Measurements from ENCODE around the gene FAM193B. TPM values are rescaled to one million over a fixed set of nuclear protein-coding genes. Genes with fewer than 3 reads are reported as not detected.
A peak's percentile ranks its signal among the peaks of the same experiment; 100 is the strongest.

FAM193B gene
- total RNA-seq, 3 donors from 2014 or later (not counting 1 experiment from before 2014, with no cell fraction given) = 203 to 235 (median 216) TPM

DNA sequence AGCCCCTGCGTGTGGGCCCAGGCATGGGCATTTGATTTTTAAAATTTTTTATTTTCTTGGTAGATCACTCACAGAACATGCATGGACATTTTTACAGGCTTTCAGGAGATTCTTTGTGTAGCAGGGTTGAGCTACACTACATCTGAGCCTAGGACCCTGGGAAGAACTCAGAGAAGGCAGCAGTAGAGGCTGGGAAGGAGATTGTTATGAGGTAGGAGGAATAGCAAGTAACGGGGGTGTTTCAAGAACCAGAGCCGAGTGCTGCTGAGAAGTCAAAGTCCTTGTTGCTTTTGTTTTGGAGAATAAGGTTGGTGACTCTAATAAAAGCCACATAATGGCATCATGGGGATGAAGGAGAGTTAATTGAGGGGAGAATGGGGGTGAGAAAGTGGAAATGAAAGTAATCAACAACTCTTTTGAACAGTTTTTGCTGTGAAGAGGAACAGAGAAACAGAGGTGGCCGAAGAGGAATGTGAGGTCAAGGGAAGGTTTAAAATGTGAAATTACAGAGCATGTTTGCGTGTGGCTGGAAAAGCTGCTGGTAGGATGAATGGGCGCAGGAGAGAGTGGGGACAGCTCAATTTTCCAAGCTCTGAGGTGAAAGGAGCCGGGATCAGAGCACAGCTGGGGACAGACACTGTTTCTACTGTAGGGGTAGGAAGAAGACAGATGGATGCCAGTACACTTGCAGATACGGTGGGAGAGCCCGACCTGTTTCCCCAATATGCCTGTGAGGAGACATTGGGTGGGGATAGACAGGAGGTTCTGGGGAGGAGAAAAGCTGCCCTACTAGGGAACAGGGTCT, 52.3 kb downstream of the FAM193B start:
- Histone ChIP-seq H3K9me3 (ENCODE audit: control insufficient read depth, insufficient read depth, low read length) (no peaks in the 10 kb centered on the region), H3K4me3 (ENCODE audit: low read length) (no peak overlapping the region), H3K36me3 (ENCODE audit: control insufficient read depth, insufficient read depth, low read length) (no peaks in the 10 kb centered on the region), H3K27me3 (ENCODE audit: control insufficient read depth, insufficient read depth, low read length) (peaks cover 5% of the 10 kb centered on the region), H3K27ac (ENCODE audit: low read length) (no peak overlapping the region), H3K4me1 (ENCODE audit: control insufficient read depth, insufficient read depth, low read length) (peaks cover 32% of the 10 kb centered on the region)
- Mint-ChIP-seq H3K27me3 (ENCODE audit: low read depth in 2 of 2) (peaks cover 10 to 17% of the 10 kb centered on the region in 2 donors), H3K27ac (no peak overlapping the region), H3K9me3 (no peaks in the 10 kb centered on the region), H3K36me3 (no peaks in the 10 kb centered on the region), H3K4me1 (peaks cover 18 to 27% of the 10 kb centered on the region in 2 donors), H3K4me3 (no peak overlapping the region)
- DNase-seq (no peak), ATAC-seq (no peak)
- TF ChIP-seq, protein P1, sequence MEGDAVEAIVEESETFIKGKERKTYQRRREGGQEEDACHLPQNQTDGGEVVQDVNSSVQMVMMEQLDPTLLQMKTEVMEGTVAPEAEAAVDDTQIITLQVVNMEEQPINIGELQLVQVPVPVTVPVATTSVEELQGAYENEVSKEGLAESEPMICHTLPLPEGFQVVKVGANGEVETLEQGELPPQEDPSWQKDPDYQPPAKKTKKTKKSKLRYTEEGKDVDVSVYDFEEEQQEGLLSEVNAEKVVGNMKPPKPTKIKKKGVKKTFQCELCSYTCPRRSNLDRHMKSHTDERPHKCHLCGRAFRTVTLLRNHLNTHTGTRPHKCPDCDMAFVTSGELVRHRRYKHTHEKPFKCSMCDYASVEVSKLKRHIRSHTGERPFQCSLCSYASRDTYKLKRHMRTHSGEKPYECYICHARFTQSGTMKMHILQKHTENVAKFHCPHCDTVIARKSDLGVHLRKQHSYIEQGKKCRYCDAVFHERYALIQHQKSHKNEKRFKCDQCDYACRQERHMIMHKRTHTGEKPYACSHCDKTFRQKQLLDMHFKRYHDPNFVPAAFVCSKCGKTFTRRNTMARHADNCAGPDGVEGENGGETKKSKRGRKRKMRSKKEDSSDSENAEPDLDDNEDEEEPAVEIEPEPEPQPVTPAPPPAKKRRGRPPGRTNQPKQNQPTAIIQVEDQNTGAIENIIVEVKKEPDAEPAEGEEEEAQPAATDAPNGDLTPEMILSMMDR (IDR thresholded peaks at IDR 0.05) = no peak
- WGBS (ENCODE audit: insufficient coverage) = 66% methylated on average over 9 of the region's 9 CpGs
- intact Hi-C loops (cut with micrococcal nuclease) = loop anchor here (1.0 kb wide), 3 partner anchors 98 to 184 kb away; no protein-coding TSS in a partner anchor

DNA sequence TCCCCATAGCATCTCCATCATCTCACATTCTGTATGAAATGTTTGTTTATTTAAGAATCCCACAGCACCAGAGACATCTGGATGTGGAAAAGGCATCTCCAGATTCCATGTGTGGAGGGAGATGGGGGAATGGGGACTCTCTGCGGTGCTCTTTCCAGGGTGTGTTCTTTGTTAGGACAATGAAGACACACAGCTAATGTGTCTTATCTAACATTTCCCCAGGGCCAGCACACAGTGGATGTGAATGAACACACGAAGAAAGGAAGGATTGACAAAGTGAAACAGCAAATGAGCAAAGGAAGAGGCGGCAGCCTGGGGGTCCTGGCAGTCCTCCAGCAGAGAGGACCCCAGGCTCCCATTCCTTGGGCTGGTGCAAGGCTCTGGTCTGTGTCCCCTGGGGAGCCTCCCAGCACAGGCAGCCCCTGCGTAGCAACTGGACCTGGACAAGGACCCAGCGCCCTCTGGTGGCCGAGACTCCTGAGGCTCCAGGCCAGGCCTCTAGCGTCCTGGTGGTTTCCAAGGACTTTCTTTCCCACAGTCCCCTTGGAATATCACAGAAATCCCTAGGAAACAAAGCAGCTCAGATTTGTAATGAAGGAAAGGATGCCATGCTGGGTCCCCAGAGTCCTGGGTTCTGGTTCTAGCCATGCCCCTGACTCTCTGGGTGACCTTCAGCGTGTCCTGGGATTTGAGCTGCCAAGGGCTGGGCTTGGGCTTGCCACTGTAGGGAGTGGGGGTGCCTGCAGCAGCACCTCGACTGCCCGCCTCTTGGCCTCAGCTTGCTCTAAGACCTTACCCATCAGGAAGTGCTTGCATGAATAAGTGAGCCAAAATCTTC, 53.5 kb downstream of the FAM193B start:
- H3K9me3 Mint-ChIP-seq = no peaks in the 10 kb centered on the region
- ATAC-seq = peak; percentile 30 to 52 (median 43)
- peaks cover 10 to 17% of the 10 kb centered on the region in 2 donors for H3K27me3 Mint-ChIP-seq (ENCODE audit: low read depth in 2 of 2)
- H3K27ac Mint-ChIP-seq = no peak overlapping the region
- Histone ChIP-seq H3K36me3 (ENCODE audit: control insufficient read depth, insufficient read depth, low read length) (no peaks in the 10 kb centered on the region), H3K9me3 (ENCODE audit: control insufficient read depth, insufficient read depth, low read length) (no peaks in the 10 kb centered on the region), H3K27ac (ENCODE audit: low read length) (no peak overlapping the region), H3K27me3 (ENCODE audit: control insufficient read depth, insufficient read depth, low read length) (peaks cover 5% of the 10 kb centered on the region), H3K4me1 (ENCODE audit: control insufficient read depth, insufficient read depth, low read length) (peaks cover 44% of the 10 kb centered on the region), H3K4me3 (ENCODE audit: low read length) (no peak overlapping the region)
- TF ChIP-seq, protein P1 (IDR thresholded peaks at IDR 0.05) = peak; percentile 92
- peak; percentile 84 to 91 for DNase-seq
- H3K4me3 Mint-ChIP-seq = no peak overlapping the region
- 32% methylated on average over 9 of the region's 10 CpGs for WGBS (ENCODE audit: insufficient coverage)
- intact Hi-C loops (cut with micrococcal nuclease) = loop anchor here (1.0 kb wide), 3 partner anchors 97 to 183 kb away; no protein-coding TSS in a partner anchor
- no peaks in the 10 kb centered on the region for H3K36me3 Mint-ChIP-seq
- peaks cover 18 to 32% of the 10 kb centered on the region in 2 donors for H3K4me1 Mint-ChIP-seq

DNA sequence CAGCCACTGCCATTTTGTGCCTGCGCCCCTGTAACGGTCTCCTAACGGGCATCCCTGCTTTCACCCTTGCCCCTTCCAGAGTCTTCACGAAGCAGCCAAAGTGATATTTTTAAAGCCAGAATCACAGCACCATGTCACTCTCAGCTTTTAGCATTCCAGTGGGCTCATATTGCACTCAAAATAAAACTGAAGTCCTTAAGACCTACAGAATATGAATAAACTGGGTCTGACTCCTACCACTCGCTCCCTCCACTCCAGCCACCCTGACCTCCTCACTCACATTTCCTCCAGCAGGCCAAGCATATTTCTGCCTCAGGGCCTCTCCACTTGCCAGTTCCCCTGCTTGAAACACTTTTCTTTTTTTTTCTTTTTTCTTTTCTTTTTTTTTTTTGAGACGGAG, 54.5 kb downstream of the FAM193B start:
- intact Hi-C loops (cut with micrococcal nuclease) = loop anchor here (10.0 kb wide), 1 partner anchor 385 kb away; no protein-coding TSS in a partner anchor
- Histone ChIP-seq H3K4me3 (ENCODE audit: low read length) (no peak overlapping the region), H3K36me3 (ENCODE audit: control insufficient read depth, insufficient read depth, low read length) (no peaks in the 10 kb centered on the region), H3K9me3 (ENCODE audit: control insufficient read depth, insufficient read depth, low read length) (no peaks in the 10 kb centered on the region), H3K27ac (ENCODE audit: low read length) (no peak overlapping the region), H3K27me3 (ENCODE audit: control insufficient read depth, insufficient read depth, low read length) (peaks cover 5% of the 10 kb centered on the region), H3K4me1 (ENCODE audit: control insufficient read depth, insufficient read depth, low read length) (peaks cover 55% of the 10 kb centered on the region)
- TF ChIP-seq, protein P1 (IDR thresholded peaks at IDR 0.05) = no peak
- H3K27me3 Mint-ChIP-seq (ENCODE audit: low read depth in 2 of 2) = peaks cover 10 to 17% of the 10 kb centered on the region in 2 donors
- H3K4me3 Mint-ChIP-seq = peak overlapping the region; percentile 31
- DNase-seq (no peak), ATAC-seq (no peak)
- peaks cover 18 to 38% of the 10 kb centered on the region in 2 donors for H3K4me1 Mint-ChIP-seq
- WGBS (ENCODE audit: insufficient coverage) = 97% methylated on average over 6 of the region's 6 CpGs
- H3K9me3 Mint-ChIP-seq = no peaks in the 10 kb centered on the region
- H3K27ac Mint-ChIP-seq = no peak overlapping the region
- H3K36me3 Mint-ChIP-seq = no peaks in the 10 kb centered on the region

All from natural killer cell (primary cell).